Fibroblast of pulmonary artery (primary cell): Measurements from ENCODE around the gene GATAD1.

Experiments used
- DNase-seq: peaks from one replicate; pipeline ENCODE4 v3.0.0-alpha.2; 2010; ENCODE audit warnings: low read depth
- H3K4me3 ChIP-seq: replicated peaks from 2 replicates; pipeline ENCODE4 v1.5.1; 2011; ENCODE audit warnings: low read depth, mild to moderate bottlenecking, control low read depth, low read length, moderate library complexity
- CTCF ChIP-seq: IDR thresholded peaks from 2 replicates; pipeline ENCODE4 v1.5.1; 2011; ENCODE audit warnings: mild to moderate bottlenecking, control low read depth, low read length, inconsistent platforms; ENCODE audit errors: missing control alignments

GATAD1 gene

GRCh38 chr7:92447345-92448204 lies at the start of gene GATAD1:
Gene GATAD1 (plus strand): TSS chr7:92447482. CDS start chr7:92447730, 248 bp downstream.
- H3K4me3 ChIP-seq = peak within 1 kb of the TSS; percentile 66
- DNase-seq = peak; percentile 94
- TF ChIP-seq CTCF = peak; percentile 90

DNA sequence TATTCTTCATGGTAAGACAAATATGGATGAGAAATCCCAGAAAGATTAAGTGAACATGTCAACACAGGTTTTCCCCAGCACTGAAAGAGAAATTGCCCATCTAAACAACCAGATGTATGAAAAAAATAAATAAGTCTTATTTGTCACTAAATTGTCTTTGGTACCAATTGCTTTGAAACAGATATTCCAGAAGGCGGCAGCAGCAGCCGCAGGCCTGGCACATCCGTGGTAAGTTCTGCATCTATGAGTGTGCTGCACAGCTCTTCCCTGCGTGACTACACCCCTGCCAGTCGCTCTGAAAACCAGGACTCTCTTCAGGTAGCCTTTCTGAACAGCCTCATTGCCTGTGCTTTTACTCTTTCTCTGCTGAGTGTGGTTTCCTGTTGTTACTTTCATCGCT lies 49.7 kb upstream of the GATAD1 start:
- no peak for TF ChIP-seq CTCF
- H3K4me3 ChIP-seq = no peak overlapping the region
- DNase-seq = no peak

DNA sequence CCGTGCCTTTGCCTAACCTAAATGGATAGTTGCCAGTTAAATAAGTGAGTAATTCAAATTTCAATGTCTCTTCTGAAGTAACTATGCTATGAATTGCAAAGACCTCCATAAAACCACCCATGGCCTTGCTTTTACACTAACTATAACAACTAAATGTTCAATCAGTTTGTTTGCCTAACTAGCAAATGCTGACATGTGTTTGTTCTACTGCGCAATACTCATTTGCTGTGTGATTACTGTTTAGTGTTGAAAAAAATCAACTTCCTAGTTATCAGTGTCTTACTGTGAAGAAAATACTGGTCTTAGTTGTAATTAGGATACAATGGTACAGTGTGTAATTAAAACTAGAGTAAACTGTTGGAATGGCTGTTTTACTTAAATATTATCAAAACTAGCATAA lies 47.3 kb upstream of the GATAD1 start:
- DNase-seq = no peak
- no peak overlapping the region for H3K4me3 ChIP-seq
- no peak for TF ChIP-seq CTCF

- TF ChIP-seq CTCF = no peak
- no peak overlapping the region for H3K4me3 ChIP-seq
- peak; percentile 30 for DNase-seq
Measured at GRCh38 chr7:92402920-92403759, 44.1 kb upstream of the GATAD1 start.

- no peak for TF ChIP-seq CTCF
- H3K4me3 ChIP-seq = no peak overlapping the region
- DNase-seq = no peak
Measured at GRCh38 chr7:92403760-92404074, 43.6 kb upstream of the GATAD1 start.

- peak; percentile 10 for DNase-seq
- H3K4me3 ChIP-seq = no peak overlapping the region
- TF ChIP-seq CTCF = peak; percentile 23
Measured at GRCh38 chr7:92404170-92404614, 43.1 kb upstream of the GATAD1 start.
